Endothelial cell of umbilical vein (primary cell): ENCODE measurements around the gene ARMH4. TPM values are rescaled to one million over a fixed set of nuclear protein-coding genes. Genes with fewer than 3 reads are reported as not detected.

Experiments
- BruUV-seq: library from RNA; stranded (reverse); fragments of 400-500 nt; replicated peaks from 2 replicates; lab custom pipeline; 2021; lab: Mats Ljungman, UMichigan
- CTCF ChIA-PET: fragments of 300-600, 350-600 bp; sonication (Branson Sonifier 250); formaldehyde crosslinking; loops from one replicate; lab custom pipeline; 2021; ENCODE audit warnings: antibody characterized with exemption, inconsistent platforms; lab: Charles Lee
- POLR2A ChIA-PET: fragments of 300-600, 350-600 bp; sonication (Branson Sonifier 250); formaldehyde crosslinking; loops from one replicate; lab custom pipeline; 2021; ENCODE audit warnings: antibody characterized with exemption, inconsistent platforms; lab: Charles Lee
- DNase-seq: peaks from one replicate; pipeline ENCODE4 v3.0.0-alpha.2; 2011; ENCODE audit warnings: low read depth, low spot score
- FAIRE-seq: peaks from 2 replicates; lab custom pipeline; 2011; peaks lifted over from hg19 to GRCh38; lab: Jason Lieb, UNC
- H2AFZ ChIP-seq: 2 replicates; pipeline ENCODE4 v1.6.0; 2012; ENCODE audit warnings: low read depth, low read length, control low read depth, inconsistent platforms
- H3K27ac ChIP-seq: 2 replicates; pipeline ENCODE4 v1.5.1; 2011; ENCODE audit warnings: low read depth, mild to moderate bottlenecking, control low read depth, low read length, moderate library complexity; ENCODE audit not compliant: insufficient read depth
- H3K27me3 ChIP-seq, 2 experiments: 2 replicates each; pipeline versions ENCODE4 v1.6.0 to v1.6.1; 2011; ENCODE audit warnings: low read length in 2 of 2, mixed read lengths in 1 of 2; ENCODE audit not compliant: control insufficient read depth in 2 of 2, insufficient read depth in 2 of 2
- H3K36me3 ChIP-seq, 2 experiments: 2 replicates in 1 of 2; 3 replicates in 1 of 2; pipeline ENCODE4 v1.5.1; 2011; ENCODE audit warnings: low read length in 2 of 2, mild to moderate bottlenecking in 1 of 2, moderate library complexity in 1 of 2; ENCODE audit not compliant: control insufficient read depth in 2 of 2, insufficient read depth in 2 of 2; ENCODE audit errors: extremely low read depth in 1 of 2
- H3K4me1 ChIP-seq: 3 replicates; pipeline ENCODE4 v1.5.1; 2011; ENCODE audit warnings: mild to moderate bottlenecking, low read length; ENCODE audit not compliant: control insufficient read depth, insufficient read depth; ENCODE audit errors: extremely low read depth
- H3K4me2 ChIP-seq: 2 replicates; pipeline ENCODE4 v1.6.1; 2011; ENCODE audit warnings: low read length, control low read depth, mixed read lengths; ENCODE audit not compliant: insufficient read depth
- H3K4me3 ChIP-seq, 3 experiments: fragments of 200-600 bp in 1 of 3; sonication (generic), shearing (Covaris generic) in 1 of 3; replicated peaks in 1 of 3; 2 replicates each; pipeline ENCODE4 v1.5.1; 2011 to 2016; ENCODE audit warnings: control low read depth in 3 of 3, low read length in 3 of 3, mild to moderate bottlenecking in 2 of 3, inconsistent platforms in 1 of 3, low read depth in 1 of 3, moderate library complexity in 1 of 3; ENCODE audit not compliant: insufficient read depth in 1 of 3
- H3K79me2 ChIP-seq: 2 replicates; pipeline ENCODE4 v1.6.0; 2012; ENCODE audit warnings: low read length, inconsistent platforms; ENCODE audit not compliant: control insufficient read depth, insufficient read depth
- H3K9ac ChIP-seq: replicated peaks from 2 replicates; pipeline ENCODE3; 2011; ENCODE audit warnings: low read length, control low read depth; ENCODE audit not compliant: insufficient read depth; ENCODE audit errors: extremely low read depth
- H3K9me1 ChIP-seq: replicated peaks from 3 replicates; pipeline ENCODE4 v1.6.0; 2011; ENCODE audit warnings: mild to moderate bottlenecking, low read length; ENCODE audit not compliant: control insufficient read depth, insufficient read depth; ENCODE audit errors: extremely low read depth
- H3K9me3 ChIP-seq: replicated peaks from 2 replicates; pipeline ENCODE4 v1.5.1; 2012; ENCODE audit warnings: low read length, inconsistent platforms; ENCODE audit not compliant: control insufficient read depth, insufficient read depth
- H4K20me1 ChIP-seq: replicated peaks from 2 replicates; pipeline ENCODE3; 2011; ENCODE audit warnings: mild to moderate bottlenecking, low read length; ENCODE audit not compliant: control insufficient read depth, insufficient read depth; ENCODE audit errors: extremely low read depth
- EZH2 ChIP-seq: IDR thresholded peaks from 2 replicates; pipeline ENCODE4 v1.6.1; 2012; ENCODE audit warnings: borderline replicate concordance, low read depth, mild to moderate bottlenecking, moderate library complexity, low read length, inconsistent platforms; ENCODE audit not compliant: severe bottlenecking
- FOS ChIP-seq: IDR thresholded peaks from 2 replicates; pipeline ENCODE4 v1.6.1; 2011; ENCODE audit warnings: mild to moderate bottlenecking, low read length, moderate library complexity, borderline replicate concordance; ENCODE audit not compliant: insufficient read depth
- GATA2 ChIP-seq: IDR thresholded peaks from 2 replicates; pipeline ENCODE4 v1.7.0; 2011; ENCODE audit warnings: low read depth, mild to moderate bottlenecking, moderate library complexity, mixed read lengths, low read length; ENCODE audit not compliant: insufficient read length, insufficient read depth
- JUN ChIP-seq: IDR thresholded peaks from 2 replicates; pipeline ENCODE4 v1.6.1; 2011; ENCODE audit warnings: borderline replicate concordance, low read depth; ENCODE audit not compliant: insufficient read length, insufficient read depth
- MAX ChIP-seq: IDR thresholded peaks from 2 replicates; pipeline ENCODE4 v1.6.1; 2011; ENCODE audit not compliant: insufficient read depth, insufficient read length
- MYC ChIP-seq: IDR thresholded peaks from one replicate; pipeline ENCODE4 v1.6.1; 2011; ENCODE audit warnings: mild to moderate bottlenecking, low read depth, low read length
- POLR2A ChIP-seq: IDR thresholded peaks from 2 replicates; pipeline ENCODE4 v1.6.1; 2012; ENCODE audit warnings: low read depth, mild to moderate bottlenecking, control low read depth, low read length
- POLR2AphosphoS5 ChIP-seq: IDR thresholded peaks from 2 replicates; pipeline ENCODE4 v1.6.1; 2012; ENCODE audit warnings: low read depth, mild to moderate bottlenecking, control low read depth, low read length, moderate library complexity; ENCODE audit not compliant: insufficient read depth
- dilution Hi-C: fragments of 300-500 bp; cut with MboI; formaldehyde crosslinking; loops from one replicate; pipeline ENCODE4 v1.15.0; 2019; ENCODE audit warnings: low sequenced_read_pairs; ENCODE audit not compliant: extremely low pct_ligation_motif_present
- intact Hi-C: fragments of 100-400 bp; cut with micrococcal nuclease; formaldehyde crosslinking; loops from one replicate; pipeline ENCODE4 v1.10.0; 2022
- polyA plus RNA-seq, 4 experiments: library from polyadenylated mRNA; depleted of rRNA in 3 of 4; stranded (reverse) in 3 of 4; unstranded in 1 of 4; fragments of >200 nt; gene quantifications; 2 replicates each; pipeline versions ENCODE4 v1.2.1 to v1.2.3, GENCODE V29; 2011 to 2012; ENCODE audit warnings: missing spikeins in 1 of 4
- total RNA-seq: library from RNA; stranded (reverse); gene quantifications from 2 replicates; pipeline ENCODE4 v1.2.3, GENCODE V29; 2021
- TF ChIP-seq, protein P1 (sequence below), 2 donors: IDR thresholded peaks; 1 replicate in 1 of 2; 2 replicates in 1 of 2; pipeline ENCODE4 v1.5.1; 2011; ENCODE audit warnings: low read length in 2 of 2, mild to moderate bottlenecking in 2 of 2, moderate library complexity in 2 of 2, control low read depth in 1 of 2, inconsistent platforms in 1 of 2, low read depth in 1 of 2; ENCODE audit not compliant: insufficient read depth in 1 of 2; ENCODE audit errors: extremely low read depth in 1 of 2

ARMH4 gene
- total and polyA plus RNA-seq, 2 donors (not counting 3 experiments of a cell fraction or from before 2014, with no cell fraction given) = 1.1 to 3.0 TPM

DNA sequence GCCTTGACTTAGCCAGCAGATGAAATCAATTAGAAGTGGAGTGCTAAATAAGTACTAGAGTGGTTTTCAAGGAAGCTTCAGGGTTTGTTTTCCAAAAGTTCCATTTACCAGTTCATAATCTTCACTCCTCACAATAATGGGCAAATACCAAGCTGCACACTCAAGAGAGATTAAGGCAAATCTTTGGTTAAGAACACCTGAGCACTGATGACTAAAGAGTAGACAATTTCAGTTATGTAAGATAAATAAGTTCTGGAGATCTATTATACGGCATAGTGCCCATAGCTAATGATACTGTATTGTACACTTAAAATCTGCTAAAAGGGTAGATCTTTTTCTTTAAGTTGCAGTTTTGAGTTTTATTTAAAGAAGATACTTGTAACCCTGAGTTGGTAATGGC is 125.0 kb downstream of the ARMH4 start:
- Histone ChIP-seq H3K27ac (no peak overlapping the region), H3K79me2 (no peaks in the 10 kb centered on the region), H3K9me1 (no peaks in the 10 kb centered on the region), H3K9me3 (no peaks in the 10 kb centered on the region), H3K4me2 (no peak overlapping the region), H3K27me3 (no peaks in the 10 kb centered on the region), H3K4me1 (no peaks in the 10 kb centered on the region), H2AFZ (no peak overlapping the region), H3K36me3 (no peaks in the 10 kb centered on the region), H3K4me3 (no peak overlapping the region), H4K20me1 (no peaks in the 10 kb centered on the region), H3K9ac (no peak overlapping the region)
- DNase-seq (no peak), FAIRE-seq (no peak)
- BruUV-seq = no TSS peak
- intact Hi-C loops (no loop called here), dilution Hi-C loops (no loop called here)
- POLR2A ChIA-PET = no interaction called here
- TF ChIP-seq MAX = no peak
- no peak for TF ChIP-seq MYC
- TF ChIP-seq, protein P1, sequence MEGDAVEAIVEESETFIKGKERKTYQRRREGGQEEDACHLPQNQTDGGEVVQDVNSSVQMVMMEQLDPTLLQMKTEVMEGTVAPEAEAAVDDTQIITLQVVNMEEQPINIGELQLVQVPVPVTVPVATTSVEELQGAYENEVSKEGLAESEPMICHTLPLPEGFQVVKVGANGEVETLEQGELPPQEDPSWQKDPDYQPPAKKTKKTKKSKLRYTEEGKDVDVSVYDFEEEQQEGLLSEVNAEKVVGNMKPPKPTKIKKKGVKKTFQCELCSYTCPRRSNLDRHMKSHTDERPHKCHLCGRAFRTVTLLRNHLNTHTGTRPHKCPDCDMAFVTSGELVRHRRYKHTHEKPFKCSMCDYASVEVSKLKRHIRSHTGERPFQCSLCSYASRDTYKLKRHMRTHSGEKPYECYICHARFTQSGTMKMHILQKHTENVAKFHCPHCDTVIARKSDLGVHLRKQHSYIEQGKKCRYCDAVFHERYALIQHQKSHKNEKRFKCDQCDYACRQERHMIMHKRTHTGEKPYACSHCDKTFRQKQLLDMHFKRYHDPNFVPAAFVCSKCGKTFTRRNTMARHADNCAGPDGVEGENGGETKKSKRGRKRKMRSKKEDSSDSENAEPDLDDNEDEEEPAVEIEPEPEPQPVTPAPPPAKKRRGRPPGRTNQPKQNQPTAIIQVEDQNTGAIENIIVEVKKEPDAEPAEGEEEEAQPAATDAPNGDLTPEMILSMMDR (IDR thresholded peaks at IDR 0.05; ENCODE audit: extremely low read depth in 1 of 2, insufficient read depth in 1 of 2, low read depth in 1 of 2, low read length in 2 of 2) = no peak
- TF ChIP-seq POLR2AphosphoS5 = no peak
- no peak for TF ChIP-seq EZH2
- no peak for TF ChIP-seq GATA2
- TF ChIP-seq FOS = no peak
- TF ChIP-seq JUN = no peak
- TF ChIP-seq POLR2A = no peak
- CTCF ChIA-PET = no interaction called here
